Mucosa of gallbladder (tissue), 1 donor: ENCODE results near the gene PARP1. TPM values are rescaled to one million over a fixed set of nuclear protein-coding genes. Genes with fewer than 3 reads are reported as not detected.

ENCODE experiments used
- DNase-seq: peaks from one replicate; pipeline ENCODE4 v3.0.0-alpha.2; 2020; ENCODE audit warnings: low spot score
- total RNA-seq: library from RNA; stranded (reverse); gene quantifications from one replicate; pipeline ENCODE4 v1.2.1, GENCODE V29; 2021
- donor health status: DM: no; HTN: no; CAD: no.

The PARP1 gene
- total RNA-seq, 1 donor from 2014 or later: 68.0 TPM

DNA sequence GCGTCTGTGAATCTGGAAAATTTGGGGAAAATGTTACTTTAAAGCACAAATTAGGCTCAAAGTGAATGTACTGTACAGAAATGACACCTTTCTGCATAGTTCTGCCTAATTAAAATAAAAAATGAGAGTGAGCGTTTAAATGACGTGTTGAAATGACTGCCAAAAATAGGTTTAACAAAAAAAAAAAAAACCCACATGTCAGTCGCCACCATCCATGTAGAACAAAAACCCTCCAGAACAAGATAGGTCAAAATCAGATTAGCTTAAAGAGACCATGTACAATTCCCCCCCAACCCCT is 745 bp downstream of the PARP1 start:
- DNase-seq: no peak

DNA sequence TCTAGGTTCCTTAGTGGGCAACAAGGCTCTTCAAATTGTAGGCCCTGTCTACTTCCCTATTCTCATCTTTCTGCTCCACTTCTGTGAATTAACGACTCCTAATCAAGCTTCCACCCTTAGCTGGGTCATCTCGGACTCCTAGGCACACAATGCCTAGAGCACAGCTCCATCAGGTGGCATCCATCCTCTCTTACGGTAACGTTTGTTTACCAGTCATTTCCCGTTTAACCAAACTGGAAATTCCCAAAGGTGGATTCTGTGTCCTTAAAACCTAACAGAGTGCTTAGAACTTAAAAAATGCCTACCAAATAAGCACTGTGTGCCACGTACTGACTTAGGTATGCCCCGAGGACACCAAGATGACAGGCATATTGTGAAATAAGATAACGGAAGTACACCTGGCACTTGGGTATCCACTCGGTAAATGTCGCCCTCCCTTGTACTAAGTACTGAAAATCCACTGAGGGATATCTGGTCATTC is 1.5 kb downstream of the PARP1 start:
- no peak for DNase-seq

DNA sequence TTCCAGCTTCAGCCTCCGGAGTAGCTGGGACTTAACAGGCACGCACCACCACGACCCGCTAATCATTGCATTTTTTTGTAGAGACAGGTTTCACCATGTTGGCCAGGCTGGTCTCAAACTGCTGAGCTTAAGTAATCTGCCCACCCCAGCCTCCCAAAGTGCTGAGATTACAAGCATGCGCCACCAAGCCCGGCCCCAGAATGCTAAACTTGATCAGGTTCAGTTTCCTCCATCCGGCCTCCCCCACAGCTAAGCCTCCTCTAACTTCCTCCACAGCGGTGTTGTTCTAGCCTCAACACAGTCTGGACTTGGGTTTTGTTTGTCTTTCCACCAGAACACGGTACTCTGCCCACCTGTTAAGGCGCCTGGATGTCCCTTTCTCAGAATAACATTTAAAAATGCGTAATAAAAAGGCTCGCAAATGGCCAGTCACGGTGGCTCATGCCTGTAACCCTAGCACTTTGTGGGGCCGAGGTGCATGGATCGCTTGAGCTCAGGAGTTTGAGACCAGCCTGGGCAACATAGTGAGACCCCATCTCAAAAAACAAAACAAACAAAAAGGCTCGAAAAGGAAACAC is 2.4 kb downstream of the PARP1 start:
- no peak for DNase-seq

DNA sequence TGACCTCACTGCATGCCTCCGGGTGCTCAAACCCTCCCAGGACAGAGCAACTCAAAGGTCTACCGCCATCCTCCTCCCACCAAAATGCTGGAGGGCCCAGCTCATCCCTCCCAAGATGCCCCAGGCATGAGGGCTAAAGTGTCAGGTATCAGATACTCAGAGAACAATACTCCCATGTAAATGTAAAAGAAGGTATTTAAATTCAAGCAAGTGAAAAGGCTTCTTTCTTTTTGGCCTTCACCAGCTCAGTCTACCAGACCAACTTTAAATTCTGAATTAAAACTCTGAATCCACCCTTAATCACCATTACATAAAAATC is 3.0 kb downstream of the PARP1 start:
- DNase-seq: no peak

DNA sequence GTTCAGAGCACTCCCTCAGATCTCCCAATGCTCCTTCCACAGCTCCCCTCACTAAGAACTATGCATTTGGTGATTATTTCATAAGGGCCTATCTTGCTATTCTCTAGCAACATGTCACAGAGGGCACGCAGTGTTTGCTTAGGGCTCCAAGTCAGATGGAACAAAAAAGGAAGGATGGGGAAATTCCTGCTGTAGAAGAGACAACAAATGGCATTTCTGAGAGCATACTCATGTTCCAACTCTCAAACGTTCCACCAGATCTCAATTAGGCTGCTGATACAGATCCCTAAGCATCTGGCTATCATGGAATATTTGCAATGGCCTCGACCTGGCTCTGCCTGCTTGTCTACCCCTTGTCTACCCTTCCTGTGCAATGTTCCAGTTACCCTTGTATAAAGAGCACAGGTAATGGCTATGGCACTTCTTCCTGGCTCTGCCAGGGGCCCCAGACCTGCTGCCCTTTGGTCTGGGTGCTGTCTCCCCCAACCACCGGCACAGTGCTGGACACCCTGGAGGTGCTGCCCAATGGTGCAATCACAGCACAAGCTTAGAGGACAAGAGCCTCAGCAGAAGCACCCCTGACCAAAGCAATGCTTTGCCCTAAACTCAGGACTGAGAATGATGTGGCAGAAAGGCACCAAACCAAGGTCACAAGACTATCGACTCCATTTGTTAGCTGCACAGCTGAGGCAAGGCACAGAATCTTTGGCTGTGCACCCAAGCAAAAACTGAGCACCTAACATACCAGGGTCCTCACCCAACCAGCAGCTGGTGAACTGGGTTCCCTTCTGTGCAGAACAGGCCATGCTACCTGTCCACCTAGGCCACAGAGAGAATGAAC is 3.6 kb downstream of the PARP1 start:
- no peak for DNase-seq

DNA sequence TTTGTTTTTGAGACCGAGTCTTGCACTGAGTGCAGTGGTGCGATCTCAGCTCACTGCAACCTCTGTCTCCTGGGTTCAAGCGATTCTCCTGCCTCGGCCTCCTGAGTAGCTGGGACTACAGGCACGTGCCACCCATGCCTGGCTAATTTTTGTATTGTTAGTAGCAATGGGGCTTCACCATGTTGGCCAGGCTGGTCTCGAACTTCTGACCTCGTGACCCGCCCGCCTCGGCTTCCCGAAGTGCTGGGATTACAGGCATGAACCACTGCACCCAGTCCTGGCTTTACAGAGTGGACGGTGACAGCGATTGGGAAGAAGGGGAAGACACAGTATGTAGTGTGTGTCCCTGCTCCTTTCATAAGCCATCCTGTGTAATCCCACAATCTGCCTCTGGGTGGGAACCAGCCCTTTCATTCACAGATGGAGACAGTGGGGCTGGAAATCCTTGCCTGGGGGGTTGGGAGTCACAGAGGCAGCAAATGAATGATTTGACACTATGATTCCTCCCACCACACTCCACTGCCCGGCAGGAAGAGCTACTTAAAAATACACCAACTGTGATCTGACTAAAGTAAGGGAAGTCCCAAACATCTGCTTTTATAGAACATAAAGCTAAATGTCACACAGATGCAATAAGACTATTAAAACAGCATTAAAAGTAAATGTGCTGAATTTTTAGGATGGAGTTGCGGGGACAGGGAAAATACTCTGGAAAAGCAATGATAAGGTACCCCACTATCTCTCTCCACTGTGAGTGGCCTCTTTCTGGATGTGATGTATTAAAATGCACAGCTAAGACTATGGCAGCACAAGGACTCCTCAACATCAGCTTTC is 4.5 kb downstream of the PARP1 start:
- no peak for DNase-seq

DNA sequence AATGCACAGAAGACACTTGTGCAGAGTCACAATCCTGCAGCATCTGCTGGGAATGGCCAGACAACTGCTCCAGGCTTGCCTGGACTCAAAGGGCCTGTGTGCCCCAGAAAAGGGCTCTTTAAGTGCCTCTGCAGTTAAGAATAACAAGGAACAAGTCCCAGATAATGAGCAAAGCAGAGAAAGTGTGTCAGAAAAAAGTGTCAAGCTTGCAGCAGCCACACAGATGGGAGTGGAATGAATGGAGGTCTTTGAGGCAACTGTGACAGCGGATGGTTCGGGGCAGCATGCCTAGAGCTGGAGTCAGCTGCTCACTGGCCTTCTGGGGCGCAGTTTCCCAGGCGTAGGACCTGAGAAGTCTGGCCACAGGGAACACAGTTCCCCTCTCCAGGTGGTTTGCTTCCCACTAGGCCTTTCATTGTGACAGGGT is 5.1 kb downstream of the PARP1 start:
- no peak for DNase-seq

DNA sequence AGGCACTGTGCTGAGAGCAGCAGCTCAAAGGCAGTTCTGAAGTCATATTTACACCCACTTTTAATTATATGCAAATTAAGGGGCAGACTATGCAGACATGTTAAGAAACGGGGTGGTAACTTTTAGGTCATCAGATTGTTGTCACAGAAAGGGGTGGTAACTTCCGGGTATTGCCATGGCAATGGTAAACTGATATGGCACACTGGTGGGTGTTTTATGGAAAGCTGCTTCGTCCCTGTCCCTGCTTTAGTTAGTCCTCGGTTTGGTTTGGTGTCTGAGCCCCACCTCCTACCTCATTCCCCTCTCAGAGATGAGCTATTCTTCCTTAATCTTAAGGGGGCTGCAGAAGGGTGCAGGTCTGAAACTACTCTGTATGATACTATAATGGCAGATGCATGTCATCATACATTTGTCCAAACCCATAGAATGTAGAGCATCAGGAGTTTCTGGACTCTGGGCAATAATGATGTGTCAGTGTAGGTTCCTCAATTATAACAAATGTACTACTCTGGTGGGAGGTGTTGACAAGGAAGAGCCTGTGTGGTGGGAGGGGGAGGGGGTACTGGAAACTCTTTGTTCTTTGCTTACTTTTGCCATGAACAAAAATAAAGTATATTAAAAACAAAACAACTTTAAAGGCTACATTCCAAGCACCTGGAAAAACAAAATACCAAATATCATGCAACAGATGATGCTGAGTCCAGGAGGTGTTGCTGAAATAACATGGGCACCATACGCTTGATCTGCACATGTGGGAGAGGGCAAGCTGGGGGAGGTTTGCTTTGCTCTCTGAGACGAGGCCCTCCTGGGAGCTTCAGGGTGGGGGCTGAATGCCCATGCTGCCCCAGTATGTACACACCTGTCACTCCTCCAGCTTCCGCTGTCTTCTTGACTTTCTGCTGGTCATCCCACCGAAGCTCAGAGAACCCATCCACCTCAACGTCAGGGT is 6.3 kb downstream of the PARP1 start:
- DNase-seq: no peak

DNA sequence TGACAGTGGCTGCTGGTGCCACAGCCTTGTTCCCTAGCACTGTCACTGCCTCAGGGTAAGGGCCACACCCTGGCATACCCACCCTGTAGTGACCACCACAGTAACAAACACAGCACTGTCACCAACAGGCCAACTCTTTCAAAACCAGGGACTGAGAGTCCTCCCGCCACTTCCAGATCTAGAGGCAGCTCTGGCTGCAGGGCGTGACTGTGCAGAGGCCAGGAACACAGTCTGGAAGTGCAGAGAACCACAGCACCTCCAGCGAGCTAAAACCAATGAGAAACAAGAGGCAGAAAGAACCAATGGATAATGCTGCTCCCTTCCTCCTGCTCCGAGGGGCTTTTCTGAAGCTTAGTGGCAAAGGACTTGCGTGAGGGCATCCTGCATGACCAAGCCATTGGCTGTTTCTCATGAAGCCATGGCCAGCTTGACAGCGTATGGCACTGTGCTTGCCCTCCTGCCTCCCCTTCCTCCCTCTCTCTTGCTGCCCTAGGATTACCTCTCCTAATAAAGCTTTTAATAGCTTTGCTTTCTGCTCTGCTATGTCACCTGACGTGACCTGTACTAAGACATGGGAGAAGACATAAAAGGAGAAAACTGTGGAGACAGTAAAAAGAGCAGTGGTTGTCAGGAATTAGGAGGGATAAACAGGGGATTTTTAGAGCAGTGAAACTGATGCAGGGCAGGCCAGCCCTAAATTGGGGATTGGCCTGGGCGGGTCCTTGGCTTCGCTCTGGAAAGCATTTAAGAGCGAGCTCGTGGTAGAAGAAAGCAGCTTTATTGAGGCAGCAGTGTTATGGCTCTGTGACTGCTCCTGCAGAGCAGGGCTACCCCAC is 7.2 kb downstream of the PARP1 start:
- no peak for DNase-seq

DNA sequence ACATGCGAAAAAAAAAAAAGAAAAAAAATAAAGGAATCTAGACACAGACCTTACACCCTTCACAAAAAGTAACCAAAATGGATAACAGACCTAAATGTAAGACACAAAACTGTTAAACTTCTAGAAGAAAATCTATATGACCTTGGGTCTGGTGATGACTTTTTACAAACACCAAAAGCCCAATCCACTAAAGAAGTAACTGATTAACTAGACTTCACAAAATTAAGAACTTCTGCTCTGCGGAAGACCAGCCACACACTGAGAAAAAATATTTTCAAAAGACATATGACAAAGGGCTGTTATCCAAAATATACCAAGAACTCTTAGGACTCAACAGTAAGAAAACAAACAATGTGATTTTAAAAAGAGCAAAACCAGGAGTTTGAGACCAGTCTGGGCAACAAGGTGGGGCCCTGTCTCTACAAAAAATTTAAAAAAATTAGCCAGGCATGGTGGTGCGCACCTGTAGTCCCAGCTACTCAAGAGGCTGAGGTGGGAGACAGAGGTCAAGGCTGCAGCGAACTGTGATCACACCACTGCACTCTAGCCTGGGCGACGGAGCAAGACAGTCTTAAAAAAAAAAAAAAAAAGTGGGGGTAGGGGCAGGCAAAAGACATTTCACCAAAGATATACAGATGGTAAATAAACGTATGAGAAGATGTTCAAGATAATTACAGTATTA is 9.8 kb downstream of the PARP1 start:
- no peak for DNase-seq

DNA sequence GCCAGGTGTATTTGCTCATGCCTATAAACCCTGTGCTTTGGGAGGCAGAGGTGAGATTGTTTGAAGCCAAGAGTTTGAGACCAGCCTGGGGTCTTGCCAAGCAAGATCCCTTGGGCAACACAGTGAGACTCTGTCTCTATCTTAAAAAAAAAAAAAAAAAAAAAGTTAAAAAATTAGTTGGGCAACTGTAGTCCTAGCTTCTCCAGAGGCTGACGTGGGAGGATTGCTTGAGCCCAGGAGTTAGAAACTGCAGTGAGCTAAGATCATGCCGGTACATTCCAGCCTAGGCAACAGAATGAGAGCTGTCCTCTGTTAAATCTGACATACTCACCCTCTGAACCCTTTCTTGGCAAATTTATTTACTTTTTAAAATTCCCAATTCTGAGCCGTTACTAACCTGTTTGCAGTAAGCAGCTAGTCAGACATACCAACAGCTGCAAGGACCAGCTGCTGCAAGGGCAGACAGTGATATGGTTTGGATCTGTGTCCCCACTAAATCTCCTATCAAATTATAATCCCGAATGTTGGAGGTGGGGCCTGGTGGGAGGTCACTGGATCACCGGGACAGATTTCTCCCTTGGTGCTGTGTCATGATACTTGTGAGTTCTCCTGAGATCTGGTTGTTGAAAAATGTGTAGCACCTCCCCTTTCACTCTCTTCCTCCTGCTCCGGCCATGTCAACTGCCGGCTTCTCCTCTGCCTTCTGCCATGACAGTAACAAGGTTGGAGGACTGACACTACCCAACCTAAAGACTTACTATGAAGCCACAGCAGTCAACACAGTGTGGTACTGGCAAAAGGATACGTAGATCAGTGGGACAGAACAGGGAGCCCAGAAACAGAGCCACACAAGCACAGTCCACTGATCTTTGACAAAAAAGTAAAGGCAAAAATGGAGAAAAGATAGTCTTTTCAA is 10.6 kb downstream of the PARP1 start:
- no peak for DNase-seq

DNA sequence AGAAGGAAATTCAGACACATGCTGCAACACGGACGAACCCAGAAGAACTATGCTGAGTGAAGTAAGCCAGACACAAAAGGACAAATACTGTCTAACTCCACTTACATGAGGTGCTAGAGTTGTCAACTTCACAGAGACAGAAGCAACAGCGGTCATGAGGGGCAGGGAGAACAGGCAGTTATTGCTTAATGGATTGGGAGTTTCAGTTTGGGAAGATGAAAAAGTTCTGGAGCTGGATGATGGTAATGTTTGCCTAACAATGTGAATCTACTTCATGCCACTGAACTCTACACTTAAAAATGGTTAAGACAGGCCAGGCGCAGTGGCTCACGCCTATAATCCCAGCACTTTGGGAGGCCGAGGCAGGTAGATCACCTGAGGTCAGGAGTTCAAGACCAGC is 12.1 kb downstream of the PARP1 start:
- DNase-seq: no peak

DNA sequence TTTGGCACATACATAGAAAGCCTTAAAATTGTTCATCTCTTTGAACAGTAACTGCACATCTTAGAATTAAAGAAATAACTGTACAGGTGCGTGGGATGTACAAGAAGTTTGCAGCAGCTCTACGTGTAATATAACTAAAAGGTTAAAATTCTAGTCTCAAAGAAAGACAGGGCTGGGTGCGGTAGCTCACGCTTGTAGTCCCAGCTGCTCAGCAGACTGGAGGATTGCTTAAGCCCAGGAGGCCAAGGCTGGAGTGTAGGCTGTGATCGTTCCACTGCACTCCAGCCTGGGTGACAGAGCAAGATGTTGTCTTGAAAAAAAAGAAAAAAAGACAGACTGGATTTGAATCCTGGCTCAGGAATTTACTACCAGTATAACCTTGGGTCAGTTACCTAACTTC is 13.4 kb downstream of the PARP1 start:
- DNase-seq: no peak

DNA sequence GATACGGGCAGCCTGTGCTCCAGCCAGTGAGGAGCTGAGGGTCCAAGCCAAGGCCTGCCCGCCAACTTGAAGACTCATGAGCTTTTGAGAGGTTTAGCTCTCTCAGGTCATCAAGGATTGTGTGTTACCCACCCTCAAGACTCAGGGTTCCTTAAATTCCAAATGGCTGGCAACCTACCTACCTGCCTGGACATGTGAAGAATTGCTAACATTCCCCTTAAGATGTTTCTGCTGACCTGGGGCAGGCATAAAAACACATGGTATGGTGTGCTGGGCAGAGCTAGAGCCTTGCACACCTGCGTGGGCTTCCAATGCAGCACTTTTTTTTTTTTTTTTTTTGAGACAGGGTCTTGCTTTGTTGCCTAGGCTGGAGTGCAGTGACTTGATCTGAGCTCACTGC is 17.2 kb downstream of the PARP1 start:
- DNase-seq: no peak

DNA sequence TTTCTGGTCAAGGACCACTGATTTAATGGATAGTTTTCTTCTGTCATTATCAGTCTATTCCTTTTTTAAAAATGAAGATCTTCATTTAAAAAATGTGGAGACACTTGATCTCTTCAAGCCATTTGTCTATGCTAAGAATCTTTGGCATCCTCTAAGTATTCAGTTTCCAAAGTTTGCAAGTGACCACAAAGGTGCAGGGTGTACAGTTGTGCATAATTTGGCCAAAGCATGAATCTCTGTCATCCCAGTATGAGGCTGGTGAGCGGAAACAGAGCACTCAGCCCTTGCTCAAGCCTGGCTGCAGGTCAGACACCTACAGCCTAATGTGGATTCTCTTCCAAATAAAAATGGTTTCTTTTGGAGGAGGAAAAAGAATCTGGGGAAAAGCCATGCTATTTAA is 19.8 kb downstream of the PARP1 start:
- DNase-seq: no peak

DNA sequence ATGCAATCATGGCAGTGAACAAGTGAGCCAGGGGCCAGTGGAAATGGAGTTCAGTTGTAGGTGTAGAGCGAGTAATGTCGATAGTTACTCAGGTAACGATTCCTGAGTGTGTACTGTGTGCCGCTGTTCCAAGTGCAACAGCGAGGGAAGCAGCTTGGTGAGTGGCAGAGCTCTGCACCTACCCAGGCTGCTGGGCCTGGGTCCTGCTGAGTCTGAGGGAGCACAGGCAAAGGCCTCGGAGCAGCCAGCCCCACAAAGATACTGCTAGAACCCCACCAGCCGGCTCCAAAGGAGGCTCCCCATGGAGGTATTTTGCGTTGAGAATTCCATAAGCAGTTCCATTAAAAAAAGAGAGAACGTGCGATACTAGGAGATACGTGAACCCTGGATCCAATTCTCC is 23.2 kb downstream of the PARP1 start:
- DNase-seq: no peak

DNA sequence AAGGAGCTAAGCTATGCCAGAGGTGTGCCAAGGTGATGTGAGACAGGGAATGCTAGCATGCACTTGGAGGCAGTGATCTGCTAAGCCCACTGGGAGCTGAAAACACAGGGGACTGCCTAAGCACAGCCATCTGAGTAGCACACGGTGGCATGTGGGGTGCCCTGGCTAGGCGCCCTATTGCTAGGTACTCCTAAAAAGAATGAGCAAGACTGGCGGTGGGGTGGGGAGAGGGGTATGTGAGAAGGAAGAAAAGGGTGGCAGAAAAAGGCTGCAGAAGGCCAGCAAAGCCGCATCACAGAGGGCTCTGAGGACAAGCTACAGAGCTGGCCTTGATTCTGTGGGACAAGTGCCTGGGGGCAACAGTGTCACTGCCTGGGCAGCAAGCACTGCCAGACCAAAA is 23.9 kb downstream of the PARP1 start:
- no peak for DNase-seq

DNA sequence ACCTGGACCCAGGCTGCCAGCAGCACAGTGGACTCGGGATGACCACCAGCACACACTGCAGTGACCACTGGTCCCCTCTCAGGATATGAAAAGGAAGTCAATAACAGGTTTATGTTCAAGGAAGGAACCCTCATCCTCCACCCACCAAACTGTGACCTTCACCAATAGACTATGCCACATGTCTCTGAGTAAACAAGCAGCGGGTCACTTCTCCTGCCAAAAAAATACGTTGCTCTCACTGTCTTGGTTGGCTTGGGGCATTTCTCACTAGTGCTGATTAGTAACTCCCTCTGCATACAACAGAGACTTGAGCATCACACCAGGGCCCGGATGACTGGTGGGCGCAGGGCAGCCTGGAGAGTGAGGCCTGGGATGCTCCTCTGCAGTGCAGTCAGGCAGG is 25.9 kb downstream of the PARP1 start:
- no peak for DNase-seq
